GM06990 (cell line): ENCODE results near the gene GRK5.

ENCODE experiments used
- DNase-seq: peaks from one replicate; pipeline ENCODE4 v3.0.0-alpha.2; 2011; ENCODE audit not compliant: insufficient read length; ENCODE audit errors: extremely low read depth
- H3K27me3 ChIP-seq: replicated peaks from 2 replicates; pipeline ENCODE4 v1.6.0; 2011; ENCODE audit warnings: low read length; ENCODE audit not compliant: control insufficient read depth, insufficient read depth
- H3K36me3 ChIP-seq: 2 replicates; pipeline ENCODE4 v1.5.1; 2011; ENCODE audit warnings: low read length; ENCODE audit not compliant: control insufficient read depth, insufficient read depth
- H3K4me3 ChIP-seq: replicated peaks from 2 replicates; pipeline ENCODE4 v1.5.1; 2011; ENCODE audit warnings: low read depth, mild to moderate bottlenecking, control low read depth, low read length
- TF ChIP-seq, protein P1 (sequence below): IDR thresholded peaks from 2 replicates; pipeline ENCODE4 v1.5.1; 2011; ENCODE audit warnings: low read length, control low read depth, mild to moderate bottlenecking, inconsistent platforms; ENCODE audit not compliant: insufficient read depth, poor library complexity, severe bottlenecking

GRK5 gene

DNA sequence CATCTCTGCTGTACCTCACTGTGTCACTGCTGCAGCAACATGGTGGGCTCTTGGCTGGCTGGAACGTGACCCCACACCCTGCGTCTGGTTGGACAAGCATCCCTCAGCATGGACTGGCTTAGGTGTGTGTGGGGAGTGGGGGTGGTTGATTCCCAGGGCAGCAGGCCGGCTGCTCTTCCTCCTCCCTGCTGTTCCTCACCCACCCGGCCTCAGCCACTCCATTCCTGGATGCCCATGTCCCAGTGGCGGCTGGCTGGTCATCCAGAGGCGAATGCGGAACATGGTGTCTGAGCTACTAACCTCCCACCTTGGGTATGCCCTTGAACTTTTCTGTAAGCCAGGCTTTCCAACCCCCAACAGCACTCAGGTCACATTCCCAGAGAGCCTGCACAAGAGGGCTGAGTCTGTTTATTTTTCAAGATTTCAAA is 81.2 kb downstream of the GRK5 start:
- no peak for DNase-seq
- Histone ChIP-seq H3K4me3 (no peak overlapping the region), H3K36me3 (no peaks in the 10 kb centered on the region), H3K27me3 (no peaks in the 10 kb centered on the region)
- TF ChIP-seq, protein P1, sequence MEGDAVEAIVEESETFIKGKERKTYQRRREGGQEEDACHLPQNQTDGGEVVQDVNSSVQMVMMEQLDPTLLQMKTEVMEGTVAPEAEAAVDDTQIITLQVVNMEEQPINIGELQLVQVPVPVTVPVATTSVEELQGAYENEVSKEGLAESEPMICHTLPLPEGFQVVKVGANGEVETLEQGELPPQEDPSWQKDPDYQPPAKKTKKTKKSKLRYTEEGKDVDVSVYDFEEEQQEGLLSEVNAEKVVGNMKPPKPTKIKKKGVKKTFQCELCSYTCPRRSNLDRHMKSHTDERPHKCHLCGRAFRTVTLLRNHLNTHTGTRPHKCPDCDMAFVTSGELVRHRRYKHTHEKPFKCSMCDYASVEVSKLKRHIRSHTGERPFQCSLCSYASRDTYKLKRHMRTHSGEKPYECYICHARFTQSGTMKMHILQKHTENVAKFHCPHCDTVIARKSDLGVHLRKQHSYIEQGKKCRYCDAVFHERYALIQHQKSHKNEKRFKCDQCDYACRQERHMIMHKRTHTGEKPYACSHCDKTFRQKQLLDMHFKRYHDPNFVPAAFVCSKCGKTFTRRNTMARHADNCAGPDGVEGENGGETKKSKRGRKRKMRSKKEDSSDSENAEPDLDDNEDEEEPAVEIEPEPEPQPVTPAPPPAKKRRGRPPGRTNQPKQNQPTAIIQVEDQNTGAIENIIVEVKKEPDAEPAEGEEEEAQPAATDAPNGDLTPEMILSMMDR = no peak

DNA sequence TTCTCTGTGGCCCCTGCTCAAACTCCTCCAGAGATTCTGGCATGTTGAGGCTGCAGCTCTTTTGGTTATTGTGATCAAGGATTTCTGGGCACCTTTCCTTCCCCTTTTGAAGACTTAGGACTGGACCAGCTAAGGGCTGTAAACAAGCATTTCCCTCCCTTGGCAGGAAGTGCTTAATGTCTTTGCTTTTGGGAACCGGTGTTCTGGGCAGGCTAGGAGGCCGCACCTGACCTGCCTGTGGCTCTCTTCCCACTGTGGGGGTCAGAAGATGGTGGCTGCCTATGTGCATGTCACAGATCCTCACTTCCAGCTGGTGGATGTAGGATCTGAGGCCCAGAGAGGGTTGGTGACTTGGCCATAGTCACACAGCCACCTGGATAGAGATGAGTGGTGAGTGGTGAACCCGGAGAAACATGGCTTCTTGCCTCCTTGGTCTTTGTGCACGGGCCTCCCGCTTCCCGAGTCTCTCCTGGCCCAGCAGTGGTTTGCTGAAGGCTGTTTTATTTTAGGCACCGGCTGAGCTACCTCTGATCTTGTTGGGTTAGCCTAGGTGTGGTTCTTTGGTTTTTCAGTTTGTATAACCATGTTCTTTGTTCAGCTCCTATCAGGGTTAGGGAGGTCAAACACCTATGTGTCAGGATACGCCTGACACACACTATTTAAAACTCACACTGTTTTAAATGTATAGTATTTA is 82.0 kb downstream of the GRK5 start:
- H3K4me3 ChIP-seq = no peak overlapping the region
- no peaks in the 10 kb centered on the region for H3K36me3 ChIP-seq
- DNase-seq = no peak
- no peaks in the 10 kb centered on the region for H3K27me3 ChIP-seq
- TF ChIP-seq, protein P1 = no peak

DNA sequence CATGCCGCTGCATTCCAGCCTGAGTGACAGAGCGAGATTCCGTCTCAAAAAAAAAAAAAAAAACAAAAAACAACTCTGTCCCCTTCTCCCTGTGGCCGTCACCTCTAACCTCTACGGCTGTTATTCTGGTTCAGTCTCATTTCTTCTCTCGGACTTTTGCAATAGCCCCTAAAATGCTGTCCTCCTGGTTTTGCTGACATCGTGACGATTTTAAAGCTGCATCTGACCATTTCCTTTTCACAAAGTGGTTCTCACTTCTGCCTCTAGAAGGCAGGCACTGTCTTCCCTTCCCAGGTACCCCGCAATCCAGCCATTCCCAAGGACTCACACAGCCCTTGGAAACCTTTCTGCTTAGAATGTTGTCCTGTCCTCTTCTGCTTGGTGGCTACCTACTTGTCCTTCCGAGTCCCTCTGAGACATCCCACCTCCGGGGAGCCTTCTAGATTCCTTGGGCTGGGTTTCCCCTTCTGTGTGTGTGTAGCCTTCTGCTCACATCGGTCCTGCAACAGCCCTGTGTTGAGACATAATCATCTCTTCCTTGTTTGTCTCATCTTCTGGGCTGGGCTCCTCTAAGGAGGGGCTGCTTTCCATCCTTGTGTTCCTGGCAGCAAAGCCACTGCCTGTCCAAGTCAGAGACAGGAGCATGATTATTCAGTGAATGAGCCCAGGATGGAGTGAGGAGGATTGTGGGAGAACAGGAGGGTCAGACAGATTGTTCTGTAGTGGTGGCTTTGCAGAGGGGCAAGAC is 83.1 kb downstream of the GRK5 start:
- H3K4me3 ChIP-seq = no peak overlapping the region
- DNase-seq = no peak

DNA sequence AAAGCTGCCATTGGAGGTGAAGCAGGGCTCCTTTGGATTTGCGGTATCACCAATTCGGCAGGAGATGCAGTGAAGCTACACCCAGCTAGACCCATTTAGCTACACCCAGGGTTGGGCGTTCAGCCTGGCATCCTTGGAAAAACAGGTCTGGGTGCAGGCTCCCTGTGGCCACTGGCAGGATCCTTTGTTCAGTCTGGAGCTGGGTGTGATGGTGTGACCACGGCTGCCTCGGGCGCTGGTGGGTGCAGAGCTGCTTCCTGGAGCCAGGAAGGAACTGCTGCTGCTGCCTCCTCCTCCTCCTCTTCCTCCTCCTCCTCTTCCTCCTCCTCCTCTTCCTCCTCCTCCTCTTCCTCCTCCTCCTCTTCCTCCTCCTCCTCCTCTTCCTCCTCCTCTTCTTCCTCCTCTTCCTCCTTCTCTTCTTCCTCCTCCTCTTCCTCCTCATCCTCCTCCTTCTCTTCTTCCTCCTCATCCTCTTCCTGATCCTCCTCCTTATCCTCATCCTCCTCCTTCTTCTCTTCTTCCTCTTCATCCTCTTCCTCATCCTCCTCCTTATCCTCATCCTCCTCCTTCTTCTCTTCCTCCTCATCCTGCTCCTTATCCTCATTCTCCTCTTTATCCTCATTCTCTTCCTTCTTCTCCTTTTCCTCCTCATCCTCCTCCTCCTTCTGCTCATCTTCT is 84.0 kb downstream of the GRK5 start:
- H3K27me3 ChIP-seq = no peaks in the 10 kb centered on the region
- TF ChIP-seq, protein P1 = no peak
- DNase-seq = no peak
- no peak overlapping the region for H3K4me3 ChIP-seq
- H3K36me3 ChIP-seq = no peaks in the 10 kb centered on the region

More for the DNA sequence above, 83.1 kb downstream of the GRK5 start:
- H3K36me3 ChIP-seq = no peaks in the 10 kb centered on the region
- H3K27me3 ChIP-seq = no peaks in the 10 kb centered on the region
- TF ChIP-seq, protein P1 = peak; percentile 9

DNA sequence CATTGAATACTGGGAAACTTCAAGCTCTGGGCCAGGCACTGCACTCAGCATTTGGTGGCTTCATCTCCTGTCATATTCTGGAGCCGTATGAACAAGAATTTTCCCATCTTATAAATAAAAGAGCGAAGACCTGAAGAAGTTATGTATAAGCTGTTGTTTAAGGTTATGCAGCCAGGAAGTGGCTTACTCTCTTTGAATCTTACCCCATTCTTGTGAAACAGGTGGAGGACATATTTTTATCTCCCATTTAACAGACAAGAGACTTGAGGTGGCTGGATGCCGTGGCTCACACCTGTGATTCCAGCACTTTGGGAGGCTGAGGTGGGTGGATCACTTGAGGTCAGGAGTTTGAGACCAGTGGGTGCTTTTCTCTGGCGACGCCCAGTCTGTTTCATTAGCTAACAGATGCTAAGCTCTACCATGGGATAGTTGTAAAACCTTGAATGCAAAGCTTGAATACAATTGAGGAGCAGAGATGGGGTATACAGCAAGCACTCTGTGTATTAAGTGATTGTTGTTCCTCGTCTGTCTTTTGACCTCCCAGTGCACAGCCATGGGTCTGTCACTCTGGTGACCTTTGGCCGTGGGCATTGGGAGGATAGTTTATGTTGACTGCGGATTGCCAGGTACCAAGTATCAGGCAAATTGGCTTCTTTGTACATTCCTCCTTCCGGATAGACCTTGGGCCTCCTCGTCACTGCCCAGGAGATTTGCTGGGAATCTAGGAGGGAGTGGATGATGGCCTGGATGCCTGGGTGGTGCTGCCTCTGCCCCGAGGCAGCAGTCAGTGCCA is 85.8 kb downstream of the GRK5 start:
- no peak overlapping the region for H3K4me3 ChIP-seq
- no peak for DNase-seq
- TF ChIP-seq, protein P1 = no peak

More for the DNA sequence above, 85.8 kb downstream of the GRK5 start:
- H3K27me3 ChIP-seq = no peaks in the 10 kb centered on the region
- H3K36me3 ChIP-seq = no peaks in the 10 kb centered on the region
